Fibroblast of upper back skin (primary cell): ENCODE results near the gene BTNL3.
"Not testable (repeated sequence)": the region's sequence is repeated elsewhere in the genome, so short reads cannot be mapped to it uniquely, and the experiment has no call there.

ENCODE experiments used
- DNase-seq: peaks from one replicate; pipeline ENCODE4 v3.0.0-alpha.2; 2013

Gene BTNL3

DNA sequence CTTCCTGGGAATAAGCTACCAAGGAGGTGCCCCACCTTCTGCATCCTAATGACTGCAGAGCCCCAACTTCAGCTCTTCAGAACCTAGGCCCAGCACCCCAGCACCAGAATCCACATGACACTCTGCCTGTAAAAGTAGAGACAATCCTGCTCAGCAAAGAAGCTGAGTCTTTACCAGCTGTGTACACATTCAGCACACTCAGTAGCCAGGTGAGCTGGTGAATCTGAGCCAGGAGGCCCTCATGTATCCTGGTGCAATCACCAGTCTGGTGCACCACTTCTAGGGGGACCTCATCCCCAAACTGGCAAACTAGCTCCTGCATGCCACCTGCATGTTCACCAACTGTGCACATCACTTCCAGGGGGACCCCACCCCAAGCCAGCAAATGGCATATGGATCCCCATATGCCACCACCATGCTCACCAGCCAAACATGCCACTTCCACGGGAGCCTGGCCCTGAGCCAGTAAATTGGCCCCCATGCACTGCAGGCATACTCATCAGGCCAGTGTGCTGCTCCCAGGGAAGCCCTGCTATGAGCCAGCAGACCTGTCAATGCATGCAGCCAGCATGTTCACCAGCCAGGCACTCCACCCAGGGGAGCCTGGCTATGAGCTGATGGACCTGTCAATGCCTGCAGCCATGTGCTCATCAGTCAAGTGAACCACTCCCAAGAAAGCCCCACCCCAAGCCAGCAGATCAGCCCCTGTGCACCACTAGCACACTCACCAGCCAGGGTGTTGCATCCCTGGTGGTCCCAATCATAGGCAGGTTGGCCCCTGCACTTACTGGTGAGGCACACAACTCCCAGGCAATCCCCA is 35.8 kb downstream of the BTNL3 start:
- no peak for DNase-seq

- DNase-seq, result no peak
These were observed 38.9 kb downstream of the BTNL3 start for GRCh38 chr5:181027452-181028031.

DNA sequence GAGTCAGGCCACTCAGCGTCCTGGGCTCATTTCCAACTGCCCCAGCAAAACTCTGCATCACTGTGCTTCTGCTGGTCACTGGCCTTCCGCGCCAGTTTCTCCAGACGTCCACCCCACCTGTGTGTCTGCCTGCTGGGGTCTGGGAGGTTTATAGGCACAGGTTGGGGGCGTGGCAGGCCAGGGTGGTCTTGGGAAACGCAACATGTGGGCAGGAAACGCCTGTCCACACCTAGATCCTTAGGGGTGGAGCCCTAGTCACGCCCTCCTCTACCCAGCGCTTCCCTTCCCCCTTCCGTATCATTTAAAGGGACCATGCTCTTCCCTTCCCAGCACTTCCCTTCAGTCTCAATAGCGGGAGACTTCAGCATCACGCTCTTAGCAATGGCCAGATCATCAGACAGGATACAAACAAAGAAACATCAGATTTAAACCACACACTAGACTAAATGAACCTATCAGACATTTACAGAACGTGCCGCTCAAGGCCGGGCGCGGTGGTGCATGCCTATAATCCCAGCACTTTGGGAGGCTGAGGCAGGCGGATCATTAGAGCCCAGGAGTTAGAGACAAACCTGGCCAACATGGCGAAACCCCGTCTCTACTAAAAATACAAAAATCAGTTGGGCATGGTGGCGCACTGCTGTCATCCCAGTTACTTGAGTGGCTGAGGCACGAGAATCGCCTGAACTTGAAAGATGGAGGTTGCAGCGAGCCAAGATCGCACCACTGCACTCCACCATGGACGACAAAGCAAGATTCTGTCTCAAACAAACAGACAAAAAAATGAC is 39.6 kb downstream of the BTNL3 start:
- no peak for DNase-seq

DNA sequence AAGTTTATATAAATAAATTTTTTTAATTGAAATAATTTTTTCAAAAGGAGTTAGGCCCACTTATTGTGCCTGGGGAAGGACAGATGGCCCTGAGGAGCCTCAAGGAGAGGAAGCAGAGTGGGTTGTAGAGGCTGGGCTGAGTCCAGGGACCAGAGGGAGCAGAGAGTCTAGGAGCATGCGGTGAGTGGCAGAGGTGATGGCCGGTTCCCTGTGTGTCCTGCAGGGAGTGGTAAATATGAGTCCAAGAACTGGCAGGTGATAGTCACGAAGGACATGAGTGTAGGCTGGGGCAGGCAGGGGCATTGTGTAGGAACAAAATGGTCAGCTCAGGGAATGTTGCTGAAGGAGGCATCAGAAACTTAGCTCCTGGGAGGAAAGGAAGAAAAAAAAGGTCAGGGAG is 43.1 kb downstream of the BTNL3 start:
- DNase-seq, result no peak

DNA sequence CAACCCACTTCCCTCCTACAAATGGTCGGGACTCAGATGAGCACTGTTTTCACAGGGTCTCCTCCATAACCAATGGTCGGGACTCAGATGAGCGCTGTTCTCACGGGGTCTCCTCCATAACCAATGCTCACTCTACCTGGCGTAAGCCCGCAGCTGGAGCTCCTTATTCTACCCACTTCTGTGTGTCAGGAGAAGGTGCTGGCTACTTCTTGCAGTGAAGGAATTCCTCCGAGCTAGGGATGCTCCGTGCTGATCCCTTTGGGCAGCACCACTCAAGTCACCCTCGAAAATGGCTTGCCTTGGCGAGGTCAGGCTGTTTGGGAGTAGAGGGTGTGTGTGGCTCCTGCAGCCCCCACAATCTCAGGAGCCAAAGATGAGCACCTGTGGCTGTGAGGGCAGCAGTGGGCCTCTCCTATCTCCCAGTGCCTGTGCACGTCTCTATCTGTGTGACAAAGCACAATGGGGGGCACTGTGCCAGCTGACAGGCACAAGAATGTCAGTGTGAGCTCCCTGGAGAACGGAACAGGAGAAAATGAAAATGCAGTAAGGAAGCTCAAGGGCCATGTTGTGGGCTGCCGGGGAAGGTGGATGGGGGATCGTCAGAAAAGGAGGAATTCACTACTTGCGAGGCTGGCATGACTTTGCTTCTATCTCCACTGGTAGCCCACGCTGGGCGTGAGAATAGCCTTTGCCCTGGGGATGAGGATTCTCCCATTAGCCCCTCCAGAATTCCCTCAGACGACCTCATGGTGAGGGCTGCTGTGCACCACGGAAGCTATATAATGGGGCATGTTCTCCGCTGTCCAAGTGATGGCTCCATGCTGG is 47.6 kb downstream of the BTNL3 start:
- DNase-seq, result no peak

- DNase-seq, result no peak
These were observed 48.2 kb downstream of the BTNL3 start for GRCh38 chr5:181036816-181037364.

GRCh38 chr5:181037365-181037861 is 48.8 kb downstream of the BTNL3 start:
- DNase-seq, result no peak

DNA sequence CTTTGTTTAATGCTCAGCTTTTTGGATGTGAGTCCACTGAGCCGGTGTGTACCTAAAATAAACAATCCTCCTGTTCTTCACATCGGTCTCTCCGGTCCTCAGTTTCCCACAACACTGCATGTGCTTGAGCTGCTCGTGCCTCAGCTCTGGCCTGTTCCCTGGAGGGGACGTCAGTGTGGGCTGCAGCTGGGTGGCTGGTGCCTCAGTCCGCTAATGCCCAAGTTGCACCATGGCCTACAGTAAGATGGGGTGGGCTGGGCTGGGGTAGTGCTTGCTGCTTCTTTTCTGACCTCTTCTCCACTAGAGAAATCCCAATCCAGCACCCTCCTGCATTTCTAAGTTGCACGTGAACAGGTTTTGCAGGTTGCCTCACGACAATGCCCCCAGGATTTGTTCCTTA is 50.8 kb downstream of the BTNL3 start:
- DNase-seq, result no peak

DNA sequence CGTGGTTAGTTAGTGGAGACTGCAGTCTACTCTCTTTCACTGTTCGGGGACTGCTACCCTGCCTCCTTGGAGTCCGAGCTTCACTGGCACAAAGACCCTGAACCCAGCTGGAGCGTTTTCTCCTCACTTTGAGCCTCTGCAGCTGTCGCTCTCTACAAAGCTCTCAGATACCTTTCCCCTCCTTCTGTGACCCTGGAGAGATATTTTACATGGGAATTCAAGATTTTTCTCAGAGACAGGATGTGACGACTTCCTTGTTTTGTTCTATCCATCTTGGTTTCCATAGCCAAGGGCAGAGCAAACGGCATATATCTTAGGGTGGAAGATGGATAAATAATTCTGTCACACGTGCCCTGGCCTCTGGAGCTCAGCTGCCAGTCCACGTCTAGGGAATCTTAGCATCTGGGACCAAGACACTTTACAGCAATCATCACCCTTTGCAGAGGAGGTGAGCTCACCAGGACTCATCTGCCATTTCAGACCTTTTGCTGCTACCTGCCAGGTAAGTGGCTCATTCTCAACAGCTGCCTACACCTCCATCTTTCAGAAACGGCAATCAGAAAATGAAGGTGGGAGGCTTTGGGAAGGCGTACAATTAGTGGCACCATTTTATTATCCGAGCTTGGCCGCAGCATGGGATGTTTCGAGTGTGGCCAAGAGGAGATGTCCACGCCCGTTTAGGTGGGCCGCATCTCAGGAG is 51.4 kb downstream of the BTNL3 start, which contains the start of gene BTNL9:
Gene BTNL9 (plus strand): TSS at position 336 of the 700 bp plus-strand sequence. CDS start 5,224 bp downstream, outside the sequence.
- no peak for DNase-seq

- DNase-seq, result no peak
These were observed 51.9 kb downstream of the BTNL3 start for GRCh38 chr5:181040631-181040945.

GRCh38 chr5:181041043-181041442 is 52.4 kb downstream of the BTNL3 start:
- no peak for DNase-seq

DNA sequence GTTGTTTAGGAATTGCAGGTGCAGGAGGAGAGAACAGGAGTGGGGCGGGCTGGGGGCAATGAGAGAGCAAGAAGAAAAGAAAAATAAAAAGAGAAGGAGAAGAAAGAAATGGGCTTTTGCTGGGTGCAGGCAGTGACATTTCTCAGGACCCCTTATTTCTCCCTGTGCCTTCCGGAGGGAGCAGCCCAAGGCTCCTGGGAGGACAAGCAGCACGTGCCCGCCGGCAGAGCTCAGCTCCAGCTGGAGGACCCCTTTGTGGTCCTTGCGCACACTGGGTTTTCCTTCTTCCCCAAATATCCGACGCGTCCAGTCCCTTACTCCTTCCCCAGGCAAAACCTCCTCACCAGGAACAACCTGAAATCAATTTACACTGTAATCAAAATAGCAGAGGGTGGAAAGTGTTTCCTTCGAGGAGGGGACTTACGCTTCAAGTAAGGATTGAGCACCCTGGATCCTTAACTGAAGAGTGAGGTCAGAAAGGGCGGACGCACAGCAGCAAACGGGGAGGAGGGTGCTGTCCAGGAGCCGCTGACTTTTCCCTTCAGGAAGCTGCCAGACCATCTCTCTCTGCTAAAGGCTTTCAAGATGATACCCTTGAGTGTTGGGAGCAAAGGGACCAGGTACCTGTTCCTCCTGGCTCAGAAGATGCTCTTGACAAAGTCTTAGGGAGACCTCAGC is 53.5 kb downstream of the BTNL3 start:
- no peak for DNase-seq

DNA sequence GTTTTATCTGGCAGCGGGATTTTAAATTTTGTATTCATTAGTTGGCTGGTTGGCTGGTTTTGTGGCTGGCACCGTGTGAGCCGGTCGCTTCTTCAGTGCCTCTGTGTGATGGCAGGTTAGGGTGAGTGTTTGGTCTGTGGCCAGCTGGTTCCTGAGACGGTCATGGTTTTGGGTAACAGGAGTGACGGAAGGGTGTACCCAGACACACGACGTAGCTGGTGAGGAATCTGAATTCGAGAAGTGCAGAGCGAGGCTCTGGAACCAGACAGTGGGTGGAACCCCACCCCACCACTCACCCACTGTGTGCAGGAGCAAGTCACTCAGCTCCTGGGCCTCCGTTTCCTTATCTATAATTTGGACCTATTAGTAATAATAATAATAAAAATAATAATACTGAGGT is 54.1 kb downstream of the BTNL3 start:
- no peak for DNase-seq

GRCh38 chr5:181043285-181044092 is 54.8 kb downstream of the BTNL3 start:
- no peak for DNase-seq

DNA sequence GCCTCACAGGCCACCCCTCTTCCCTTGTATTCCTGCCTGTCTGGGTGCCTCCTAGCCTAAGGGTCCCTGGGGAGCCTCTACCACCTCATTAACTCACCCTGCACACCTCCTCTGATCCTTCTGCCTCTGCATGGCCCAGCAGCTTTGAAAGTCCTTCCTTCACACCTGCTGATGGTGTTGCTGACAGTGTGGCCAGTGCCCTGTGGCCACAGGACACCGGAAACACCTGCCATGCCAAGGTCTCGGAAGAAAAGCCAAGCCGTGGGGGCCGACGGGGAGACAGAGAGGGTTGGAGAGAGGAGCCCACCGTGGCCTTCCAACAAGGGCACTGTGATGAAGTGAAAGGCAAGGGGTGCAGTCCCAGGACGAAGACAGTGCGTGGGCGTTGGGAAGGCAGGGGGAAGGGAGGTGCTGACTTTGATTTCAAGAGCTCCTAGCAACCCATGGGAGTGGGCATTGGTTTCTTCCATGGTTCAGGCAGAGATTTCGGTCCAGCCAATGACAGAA is 55.5 kb downstream of the BTNL3 start:
- DNase-seq, result no peak

GRCh38 chr5:181044662-181045305 is 56.1 kb downstream of the BTNL3 start:
- no peak for DNase-seq

- no peak for DNase-seq
These were observed 56.7 kb downstream of the BTNL3 start for GRCh38 chr5:181045316-181045715.

GRCh38 chr5:181045857-181046256 is 57.2 kb downstream of the BTNL3 start:
- not testable (repeated sequence) for DNase-seq

DNA sequence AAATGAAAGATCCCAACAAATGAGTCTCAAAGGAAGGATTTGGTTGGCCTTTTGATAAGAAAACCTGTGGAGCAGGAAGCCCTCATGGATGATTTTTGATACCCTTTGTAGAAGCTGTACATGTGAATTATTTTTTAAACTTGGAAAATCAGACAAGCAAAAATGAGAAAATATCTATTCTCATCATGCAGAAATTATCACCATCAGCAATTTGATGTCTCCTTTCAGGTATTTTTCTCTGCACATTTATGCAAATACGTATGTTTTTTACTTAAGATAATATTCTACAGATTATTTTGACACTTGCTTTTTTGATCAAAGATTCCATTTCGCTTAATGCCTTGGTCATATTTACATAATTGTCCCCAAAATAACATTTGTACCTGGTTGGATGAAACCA is 58.6 kb downstream of the BTNL3 start:
- DNase-seq, result no peak

- DNase-seq, result no peak
These were observed 59.3 kb downstream of the BTNL3 start for GRCh38 chr5:181047921-181048320.
